Left ventricle myocardium inferior (tissue), 1 donor: ENCODE measurements around the gene MTERF1. TPM values are rescaled to one million over a fixed set of nuclear protein-coding genes. Genes with fewer than 3 reads are reported as not detected.
A peak's percentile ranks its signal among the peaks of the same experiment; 100 is the strongest.

Experiments
- DNase-seq: peaks from one replicate; pipeline ENCODE4 v3.0.0-alpha.2; 2020
- H3K27ac ChIP-seq: fragments of 200-600 bp; replicated peaks from 2 replicates; pipeline ENCODE4 v1.8.0; 2021
- H3K27me3 ChIP-seq: fragments of 200-600 bp; 2 replicates; pipeline ENCODE4 v1.8.0; 2021; ENCODE audit warnings: low read depth
- H3K36me3 ChIP-seq: fragments of 200-600 bp; 2 replicates; pipeline ENCODE4 v1.8.0; 2021
- H3K4me1 ChIP-seq: fragments of 200-600 bp; 2 replicates; pipeline ENCODE4 v1.8.0; 2021
- H3K4me3 ChIP-seq: fragments of 200-600 bp; 2 replicates; pipeline ENCODE4 v1.8.0; 2021; ENCODE audit warnings: mild to moderate bottlenecking, moderate library complexity
- H3K9me3 ChIP-seq: fragments of 200-600 bp; replicated peaks from 2 replicates; pipeline ENCODE4 v1.8.0; 2021
- intact Hi-C: fragments of 100-400 bp; cut with micrococcal nuclease; formaldehyde crosslinking; loops from one replicate; pipeline ENCODE4 v1.11.0; 2022
- total RNA-seq: library from RNA; stranded (reverse); fragmentation: NEBNext Ultra II Directional; extraction: Animal tissue kit (Norgen Biotek cat#: 25700); gene quantifications from one replicate; pipeline ENCODE4 v1.2.1, GENCODE V29; 2021
- TF ChIP-seq, protein P1 (sequence below): fragments of 200-600 bp; IDR thresholded peaks from 2 replicates; pipeline ENCODE4 v1.8.0; 2021; ENCODE audit warnings: antibody characterized with exemption, mild to moderate bottlenecking, borderline replicate concordance
- donor health status: DM: no; HTN: yes; CAD: no; lungs with severe emphysema.

Gene MTERF1
- total RNA-seq, 1 donor from 2014 or later, result 9.2 TPM

DNA sequence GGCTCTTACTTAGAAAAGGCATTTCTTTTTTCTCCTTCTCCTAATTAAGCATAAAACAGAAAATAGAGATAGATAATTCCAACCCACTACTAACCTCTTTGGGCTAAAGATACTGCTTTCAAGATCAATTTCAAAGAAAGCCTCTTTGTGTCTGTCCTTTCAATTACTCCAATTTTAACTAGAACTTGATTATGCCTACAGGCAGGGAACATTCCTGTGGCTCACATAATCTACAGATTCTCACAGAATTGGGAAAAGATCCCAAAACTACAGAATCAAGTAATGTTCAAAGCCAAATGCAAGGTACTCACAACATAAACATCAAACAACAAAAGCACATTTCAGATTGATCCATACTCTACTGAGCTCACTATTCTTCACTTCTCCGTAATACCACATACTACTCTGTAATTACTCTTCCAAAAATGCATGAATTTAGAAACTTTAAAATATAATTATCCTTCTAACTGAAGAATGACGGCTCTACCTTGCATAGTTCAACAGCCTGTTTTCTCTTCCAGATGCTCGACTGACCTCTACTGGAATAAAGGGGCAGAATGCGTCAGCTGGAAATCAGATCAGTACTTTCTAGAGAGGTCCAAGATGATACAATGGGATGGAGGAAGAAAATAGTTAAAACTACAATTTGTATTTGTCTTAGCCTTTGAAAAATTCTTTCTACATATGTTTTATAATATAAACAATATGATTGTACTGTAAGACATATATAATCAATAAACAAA is 3.9 kb downstream of the MTERF1 start:
- intact Hi-C loops, result no loop called here
- H3K27me3 ChIP-seq, result no peaks in the 10 kb centered on the region

DNA sequence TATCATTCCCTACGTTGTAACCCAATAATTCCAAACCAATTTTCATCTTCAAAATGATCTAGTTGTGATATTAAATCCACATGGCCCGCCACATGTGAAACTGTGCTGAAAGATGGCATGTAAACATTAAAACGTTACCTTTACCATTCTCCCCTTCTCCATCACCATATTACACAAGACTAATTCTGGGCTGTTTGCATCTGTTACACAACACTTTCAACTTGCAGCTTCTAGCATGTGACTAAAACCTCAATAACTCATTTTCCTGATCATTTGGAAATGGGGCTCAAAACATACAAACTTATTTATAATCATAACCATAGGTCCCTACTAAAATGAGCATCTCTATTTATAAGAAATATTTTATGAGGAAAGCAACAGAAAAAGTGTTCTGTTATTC is 4.7 kb downstream of the MTERF1 start:
- Histone ChIP-seq H3K4me3 (no peak overlapping the region), H3K36me3 (peaks cover 28% of the 10 kb centered on the region), H3K4me1 (peaks cover 38% of the 10 kb centered on the region), H3K9me3 (no peaks in the 10 kb centered on the region), H3K27ac (no peak overlapping the region), H3K27me3 (no peaks in the 10 kb centered on the region)
- no peak for DNase-seq
- intact Hi-C loops, result no loop called here
- TF ChIP-seq, protein P1, sequence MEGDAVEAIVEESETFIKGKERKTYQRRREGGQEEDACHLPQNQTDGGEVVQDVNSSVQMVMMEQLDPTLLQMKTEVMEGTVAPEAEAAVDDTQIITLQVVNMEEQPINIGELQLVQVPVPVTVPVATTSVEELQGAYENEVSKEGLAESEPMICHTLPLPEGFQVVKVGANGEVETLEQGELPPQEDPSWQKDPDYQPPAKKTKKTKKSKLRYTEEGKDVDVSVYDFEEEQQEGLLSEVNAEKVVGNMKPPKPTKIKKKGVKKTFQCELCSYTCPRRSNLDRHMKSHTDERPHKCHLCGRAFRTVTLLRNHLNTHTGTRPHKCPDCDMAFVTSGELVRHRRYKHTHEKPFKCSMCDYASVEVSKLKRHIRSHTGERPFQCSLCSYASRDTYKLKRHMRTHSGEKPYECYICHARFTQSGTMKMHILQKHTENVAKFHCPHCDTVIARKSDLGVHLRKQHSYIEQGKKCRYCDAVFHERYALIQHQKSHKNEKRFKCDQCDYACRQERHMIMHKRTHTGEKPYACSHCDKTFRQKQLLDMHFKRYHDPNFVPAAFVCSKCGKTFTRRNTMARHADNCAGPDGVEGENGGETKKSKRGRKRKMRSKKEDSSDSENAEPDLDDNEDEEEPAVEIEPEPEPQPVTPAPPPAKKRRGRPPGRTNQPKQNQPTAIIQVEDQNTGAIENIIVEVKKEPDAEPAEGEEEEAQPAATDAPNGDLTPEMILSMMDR, result no peak

More for the DNA sequence above, 3.9 kb downstream of the MTERF1 start:
- Histone ChIP-seq H3K4me3 (no peak overlapping the region), H3K9me3 (no peaks in the 10 kb centered on the region), H3K36me3 (peaks cover 25% of the 10 kb centered on the region), H3K27ac (no peak overlapping the region), H3K4me1 (peaks cover 44% of the 10 kb centered on the region)
- TF ChIP-seq, protein P1, result peak; percentile 48
- DNase-seq, result no peak

DNA sequence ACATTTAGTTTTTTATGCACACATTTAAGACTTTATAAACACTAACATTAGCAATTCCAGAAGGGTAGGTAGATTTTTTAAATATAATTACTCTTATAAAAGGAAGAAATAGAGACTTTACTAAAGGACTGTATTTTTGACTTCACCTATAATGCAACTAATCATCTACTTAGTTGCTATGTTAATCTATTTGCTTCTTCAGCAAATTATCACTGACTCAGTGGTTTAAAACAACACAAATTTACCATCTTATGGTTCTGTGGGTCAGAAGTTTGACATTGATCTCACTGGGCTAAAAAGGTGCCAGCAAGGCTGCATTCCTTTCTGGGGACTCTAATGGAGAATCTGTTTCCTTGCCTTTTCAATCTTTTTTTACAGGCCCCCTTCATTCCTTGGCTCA is 7.6 kb downstream of the MTERF1 start:
- Histone ChIP-seq H3K27me3 (no peaks in the 10 kb centered on the region), H3K36me3 (peaks cover 28% of the 10 kb centered on the region), H3K4me3 (no peak overlapping the region), H3K4me1 (peaks cover 11% of the 10 kb centered on the region), H3K27ac (no peak overlapping the region), H3K9me3 (no peaks in the 10 kb centered on the region)
- DNase-seq, result no peak
- TF ChIP-seq, protein P1, result no peak
- intact Hi-C loops, result no loop called here

DNA sequence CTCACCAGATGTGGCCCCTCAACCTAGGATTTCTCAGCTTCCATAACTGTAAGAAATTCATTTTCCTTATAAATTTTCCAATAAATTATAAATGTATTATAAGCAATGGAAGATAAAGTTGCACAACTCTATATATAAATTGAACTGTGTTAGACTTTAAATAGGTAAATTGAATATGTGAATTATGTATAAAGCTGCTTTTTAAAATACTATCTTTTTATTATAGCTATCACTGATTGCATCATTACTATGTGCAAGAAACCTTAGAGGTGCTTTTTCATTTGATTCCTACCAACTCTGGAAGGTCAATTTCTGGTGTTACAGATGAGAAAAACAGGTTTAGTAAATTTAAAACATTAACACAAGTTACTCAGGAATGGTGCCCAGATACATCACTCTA is 8.4 kb downstream of the MTERF1 start:
- Histone ChIP-seq H3K9me3 (no peaks in the 10 kb centered on the region), H3K4me1 (peaks cover 11% of the 10 kb centered on the region), H3K27ac (no peak overlapping the region), H3K36me3 (peaks cover 28% of the 10 kb centered on the region), H3K27me3 (no peaks in the 10 kb centered on the region), H3K4me3 (no peak overlapping the region)
- DNase-seq, result no peak
- TF ChIP-seq, protein P1, result no peak
- intact Hi-C loops, result no loop called here

DNA sequence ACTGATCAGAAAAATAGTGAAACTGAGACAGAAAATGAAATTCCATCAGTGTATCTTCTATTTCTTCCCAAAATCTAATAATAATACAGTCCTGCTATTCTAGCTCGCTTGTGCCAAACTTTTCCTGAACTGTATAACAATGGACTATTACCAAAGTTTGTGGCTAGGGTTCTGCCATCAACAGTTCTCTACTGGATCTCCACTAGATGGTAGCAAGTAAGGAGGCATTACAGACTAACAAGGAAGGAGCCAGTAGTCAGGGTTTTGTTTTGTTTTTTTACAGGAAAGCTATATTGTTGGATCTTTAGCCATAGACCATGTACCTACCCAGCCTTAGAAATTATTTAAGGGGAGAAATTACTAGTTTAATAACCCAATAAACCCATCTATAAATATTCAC is 10.8 kb downstream of the MTERF1 start:
- intact Hi-C loops, result no loop called here
- H3K9me3 ChIP-seq, result no peaks in the 10 kb centered on the region
- peaks cover 25% of the 10 kb centered on the region for H3K36me3 ChIP-seq
- no peak overlapping the region for H3K4me3 ChIP-seq
- TF ChIP-seq, protein P1, result no peak
- no peaks in the 10 kb centered on the region for H3K27me3 ChIP-seq
- peaks cover 21% of the 10 kb centered on the region for H3K4me1 ChIP-seq
- no peak for DNase-seq
- no peak overlapping the region for H3K27ac ChIP-seq
